GM12891 (cell line): ENCODE data around the gene MOSMO.

Source experiments
- PAX5 ChIP-seq: IDR thresholded peaks from 2 replicates; pipeline ENCODE4 v1.6.1; 2011; ENCODE audit warnings: low read length, moderate library complexity, mild to moderate bottlenecking; ENCODE audit not compliant: insufficient read depth, severe bottlenecking
- POLR2A ChIP-seq: IDR thresholded peaks from 2 replicates; pipeline ENCODE4 v1.6.1; 2011; ENCODE audit warnings: low read depth, low read length, control low read depth
- POLR2AphosphoS5 ChIP-seq: IDR thresholded peaks from 2 replicates; pipeline ENCODE4 v1.6.1; 2011; ENCODE audit warnings: low read depth, low read length, control low read depth
- POU2F2 ChIP-seq: IDR thresholded peaks from 2 replicates; pipeline ENCODE4 v1.6.1; 2011; ENCODE audit warnings: low read depth, mild to moderate bottlenecking, control low read depth, low read length, moderate library complexity
- TAF1 ChIP-seq: IDR thresholded peaks from 2 replicates; pipeline ENCODE4 v1.6.1; 2011; ENCODE audit warnings: low read depth, low read length, control low read depth

GRCh38 chr16:22123146-22123545 lies 115.2 kb downstream of the MOSMO start:
- TF ChIP-seq TAF1 (no peak), POLR2A (no peak), POLR2AphosphoS5 (no peak), PAX5 (no peak), POU2F2 (no peak)
